GM23338 (cell line): ENCODE data around the gene ATAD1. TPM values are rescaled to one million over a fixed set of nuclear protein-coding genes. Genes with fewer than 3 reads are reported as not detected.
A peak's percentile ranks its signal among the peaks of the same experiment; 100 is the strongest.

Source experiments
- ATAC-seq: fragments of 200-7000 bp; cut with Tn5 transposase; 3 replicates; pipeline ENCODE4 v1.9.1; 2020
- DNase-seq: peaks from one replicate; pipeline ENCODE4 v3.0.0-alpha.2; 2015; ENCODE audit warnings: low spot score
- H2AFZ ChIP-seq: fragments of 200-600 bp; sonication (generic); 2 replicates; pipeline ENCODE4 v1.8.0; 2016; ENCODE audit warnings: antibody characterized with exemption, mild to moderate bottlenecking, moderate library complexity
- H3F3A ChIP-seq: fragments of 200-600 bp; sonication (generic); replicated peaks from 2 replicates; pipeline ENCODE4 v1.8.0; 2017; ENCODE audit warnings: antibody characterized with exemption, mixed run types, low read depth
- H3K27ac ChIP-seq: fragments of 200-600 bp; sonication (generic); 2 replicates; pipeline ENCODE4 v1.6.1; 2016; ENCODE audit warnings: low read depth
- H3K27me3 ChIP-seq: fragments of 200-600 bp; sonication (generic); 2 replicates; pipeline ENCODE4 v1.8.0; 2016; ENCODE audit warnings: mild to moderate bottlenecking, mixed run types, moderate library complexity; ENCODE audit not compliant: insufficient read depth
- H3K36me3 ChIP-seq: fragments of 200-600 bp; sonication (generic); 2 replicates; pipeline ENCODE4 v1.8.0; 2016; ENCODE audit warnings: mild to moderate bottlenecking; ENCODE audit not compliant: insufficient read depth
- H3K4me1 ChIP-seq: fragments of 200-600 bp; sonication (generic); 2 replicates; pipeline ENCODE4 v1.8.0; 2016; ENCODE audit warnings: mild to moderate bottlenecking, moderate library complexity; ENCODE audit not compliant: insufficient read depth
- H3K4me2 ChIP-seq: fragments of 200-600 bp; sonication (generic); 2 replicates; pipeline ENCODE4 v1.7.1; 2017; ENCODE audit warnings: mixed run types
- H3K4me3 ChIP-seq: fragments of 200-600 bp; sonication (generic); 2 replicates; pipeline ENCODE4 v1.6.1; 2016; ENCODE audit warnings: mixed run types
- H3K79me2 ChIP-seq: fragments of 200-600 bp; sonication (generic); replicated peaks from 2 replicates; pipeline ENCODE4 v1.8.0; 2017; ENCODE audit warnings: mild to moderate bottlenecking; ENCODE audit not compliant: insufficient read depth
- H3K9me2 ChIP-seq: fragments of 200-600 bp; sonication (generic); 2 replicates; pipeline ENCODE4 v1.8.0; 2017; ENCODE audit not compliant: insufficient read depth
- H4K20me1 ChIP-seq: fragments of 200-600 bp; sonication (generic); replicated peaks from 2 replicates; pipeline ENCODE4 v1.8.0; 2017; ENCODE audit warnings: mild to moderate bottlenecking; ENCODE audit not compliant: insufficient read depth
- H3K27ac Mint-ChIP-seq: 2 replicates; pipeline ENCODE4 v1.8.0; 2020; ENCODE audit warnings: inconsistent platforms, mild to moderate bottlenecking, moderate library complexity, mixed read lengths
- H3K27me3 Mint-ChIP-seq: 3 replicates; pipeline ENCODE4 v1.8.0; 2022; ENCODE audit warnings: low read depth, mild to moderate bottlenecking, moderate library complexity, mixed read lengths, inconsistent platforms; ENCODE audit not compliant: insufficient read depth, poor library complexity
- H3K36me3 Mint-ChIP-seq: 3 replicates; pipeline ENCODE4 v1.8.0; 2021; ENCODE audit warnings: low read depth, mild to moderate bottlenecking, inconsistent platforms, moderate library complexity, mixed read lengths
- H3K4me1 Mint-ChIP-seq: 3 replicates; pipeline ENCODE4 v1.8.0; 2020; ENCODE audit warnings: mild to moderate bottlenecking, inconsistent platforms, mixed read lengths
- H3K4me3 Mint-ChIP-seq: 3 replicates; pipeline ENCODE4 v1.8.0; 2021; ENCODE audit warnings: moderate library complexity, mild to moderate bottlenecking, inconsistent platforms, mixed read lengths
- H3K9me3 Mint-ChIP-seq: 3 replicates; pipeline ENCODE4 v1.8.0; 2020; ENCODE audit warnings: moderate library complexity, mild to moderate bottlenecking, inconsistent platforms, mixed read lengths
- CREB1 ChIP-seq: fragments of 250-450 bp; sonication (Bioruptor Pico); IDR thresholded peaks from 2 replicates; pipeline ENCODE4 v1.5.0; 2020; ENCODE audit warnings: low read depth, mild to moderate bottlenecking, moderate library complexity
- ETS1 ChIP-seq: IDR thresholded peaks from 2 replicates; pipeline ENCODE4 v1.6.1; 2016; ENCODE audit warnings: antibody characterized with exemption
- NANOG ChIP-seq: IDR thresholded peaks from 2 replicates; pipeline ENCODE4 v1.6.1; 2016; ENCODE audit warnings: antibody characterized with exemption, borderline replicate concordance
- POLR2AphosphoS5 ChIP-seq: IDR thresholded peaks from 2 replicates; pipeline ENCODE4 v1.6.1; 2016; ENCODE audit warnings: antibody characterized with exemption, low read depth
- ZNF114 ChIP-seq: fragments of 250-450 bp; sonication (Bioruptor Pico); IDR thresholded peaks from 2 replicates; pipeline ENCODE4 v1.5.0; 2020; ENCODE audit warnings: mild to moderate bottlenecking, moderate library complexity
- ZNF331 ChIP-seq: fragments of 250-450 bp; sonication (Bioruptor Pico); IDR thresholded peaks from 2 replicates; pipeline ENCODE4 v1.5.0; 2020; ENCODE audit warnings: low read depth, mild to moderate bottlenecking, moderate library complexity
- ZNF462 ChIP-seq: fragments of 250-450 bp; sonication (Bioruptor Pico); IDR thresholded peaks from 2 replicates; pipeline ENCODE4 v1.5.0; 2020; ENCODE audit warnings: mild to moderate bottlenecking, moderate library complexity
- polyA plus RNA-seq: library from polyadenylated mRNA; unstranded; fragments of >200 nt; fragmentation: Nextera tagmentation; extraction: Ambion mirVana; gene quantifications from 2 replicates; pipeline ENCODE4 v1.2.1, GENCODE V29; 2016
- total RNA-seq: library from RNA; depleted of rRNA; stranded (reverse); fragments of >200 nt; shearing (Covaris generic); gene quantifications from 2 replicates; pipeline ENCODE4 v1.2.3, GENCODE V29; 2014

ATAD1 gene
- total and polyA plus RNA-seq, 2 experiments from 2014 or later, result 30.3 to 49.6 TPM

GRCh38 chr10:87799860-87800259 lies 18.2 kb downstream of the ATAD1 start:
- ATAC-seq (no peak), DNase-seq (peak; percentile 56)
- Histone ChIP-seq H3F3A (no peaks in the 10 kb centered on the region), H3K4me3 (no peak overlapping the region), H3K36me3 (peaks cover 26% of the 10 kb centered on the region), H3K79me2 (peaks cover 66% of the 10 kb centered on the region), H2AFZ (no peak overlapping the region), H3K4me1 (peaks cover under 1% of the 10 kb centered on the region; the same call in 1 of the 2 replicates), H3K27ac (no peak overlapping the region), H3K4me2 (no peak overlapping the region), H3K9me2 (no peaks in the 10 kb centered on the region), H4K20me1 (no peaks in the 10 kb centered on the region; the same call in 1 of the 2 replicates), H3K27me3 (no peaks in the 10 kb centered on the region)
- peaks cover 82% of the 10 kb centered on the region for H3K36me3 Mint-ChIP-seq
- TF ChIP-seq ZNF462 (CRISPR knock-in tag) (no peak), NANOG (no peak), POLR2AphosphoS5 (no peak), ZNF114 (no peak), ETS1 (no peak), CREB1 (CRISPR knock-in tag) (no peak), ZNF331 (CRISPR knock-in tag) (no peak)
- peaks cover 60% of the 10 kb centered on the region for H3K9me3 Mint-ChIP-seq
- no peak overlapping the region for H3K27ac Mint-ChIP-seq
- H3K4me1 Mint-ChIP-seq, result peaks cover 8% of the 10 kb centered on the region
- peaks cover 3% of the 10 kb centered on the region for H3K27me3 Mint-ChIP-seq
- no peak overlapping the region for H3K4me3 Mint-ChIP-seq
